ENCODE results near the gene EXOC4.

Gene EXOC4

DNA sequence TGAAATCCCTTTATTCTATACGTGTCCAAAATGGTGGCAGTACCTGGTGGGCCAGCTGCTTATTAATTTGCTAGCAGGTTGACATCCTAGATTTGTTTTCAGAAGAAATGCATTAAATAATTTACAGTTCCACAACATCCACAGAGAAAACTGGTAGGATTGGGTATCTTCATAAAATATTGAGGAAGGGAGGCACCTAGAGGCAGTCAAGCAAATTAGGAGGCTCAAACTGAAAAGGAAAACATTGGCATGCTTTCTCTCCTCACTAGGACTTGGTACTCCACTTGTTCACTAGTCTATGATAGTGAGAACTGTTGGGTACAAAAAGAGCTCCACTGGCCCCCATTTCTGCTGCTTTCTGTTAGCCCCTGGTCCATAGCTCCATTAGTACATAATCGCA lies 855.9 kb downstream of the EXOC4 start:
- no peak for DNase-seq

DNA sequence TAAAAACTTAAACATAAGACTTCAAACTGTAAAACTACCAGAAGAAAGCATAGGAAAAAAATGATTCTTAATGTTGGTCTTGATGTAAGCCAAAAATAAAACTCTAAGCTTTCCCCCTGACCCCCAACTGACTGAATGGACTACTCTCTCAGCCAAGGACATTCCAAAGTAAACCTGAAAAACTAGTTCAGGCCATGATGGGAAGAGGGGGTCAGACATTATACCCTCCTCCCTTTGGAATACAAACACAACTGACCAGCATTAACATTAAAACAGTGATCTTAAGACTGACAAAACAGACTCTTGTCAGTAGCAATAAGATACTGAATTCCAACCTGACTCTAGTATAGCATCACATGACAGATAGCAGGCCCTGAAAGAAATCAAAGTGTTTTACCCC lies 860.8 kb downstream of the EXOC4 start:
- DNase-seq: no peak

DNA sequence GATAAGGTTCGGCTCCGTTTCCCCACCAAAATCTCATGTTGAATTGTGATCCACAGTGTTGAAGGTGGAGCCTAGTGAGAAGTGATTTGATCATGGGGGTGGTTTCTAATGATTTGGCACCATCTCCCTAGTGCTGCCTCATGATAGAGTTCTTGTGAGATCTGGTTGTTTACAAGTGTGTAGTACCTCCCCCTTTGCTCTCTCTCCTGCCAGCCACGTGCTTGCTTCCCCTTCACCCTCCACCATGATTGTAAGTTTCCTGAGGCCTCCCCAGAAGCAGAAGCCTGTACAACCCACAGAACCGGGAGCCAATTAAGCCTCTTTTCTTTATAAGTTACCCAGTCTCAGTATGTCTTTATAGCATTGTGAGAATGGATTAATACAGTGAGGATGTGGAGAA lies 862.1 kb downstream of the EXOC4 start:
- DNase-seq: no peak

Data from activated CD8-positive, alpha-beta memory T cell treated with anti-CD3 and anti-CD28 coated beads for 24 hours (primary cell).